Measurements from ENCODE around the gene ALG12. TPM values are rescaled to one million over a fixed set of nuclear protein-coding genes. Genes with fewer than 3 reads are reported as not detected.

The ALG12 gene
- total RNA-seq, 3 donors from 2014 or later (not counting 1 experiment from before 2014, with no cell fraction given) = 17.2 to 22.7 (median 19.2) TPM

GRCh38 chr22:49903322-49904039, 14.8 kb downstream of the ALG12 start:
- Histone ChIP-seq H3K27ac (ENCODE audit: low read length) (no peak overlapping the region), H3K4me1 (ENCODE audit: control insufficient read depth, insufficient read depth, low read length) (peaks cover 5% of the 10 kb centered on the region), H3K27me3 (ENCODE audit: control insufficient read depth, insufficient read depth, low read length) (no peaks in the 10 kb centered on the region), H3K9me3 (ENCODE audit: control insufficient read depth, insufficient read depth, low read length) (no peaks in the 10 kb centered on the region), H3K36me3 (ENCODE audit: control insufficient read depth, insufficient read depth, low read length) (peaks cover 44% of the 10 kb centered on the region), H3K4me3 (ENCODE audit: low read length) (no peak overlapping the region)
- 94% methylated on average over 17 of the region's 17 CpGs for WGBS (ENCODE audit: insufficient coverage)
- TF ChIP-seq, protein P1, sequence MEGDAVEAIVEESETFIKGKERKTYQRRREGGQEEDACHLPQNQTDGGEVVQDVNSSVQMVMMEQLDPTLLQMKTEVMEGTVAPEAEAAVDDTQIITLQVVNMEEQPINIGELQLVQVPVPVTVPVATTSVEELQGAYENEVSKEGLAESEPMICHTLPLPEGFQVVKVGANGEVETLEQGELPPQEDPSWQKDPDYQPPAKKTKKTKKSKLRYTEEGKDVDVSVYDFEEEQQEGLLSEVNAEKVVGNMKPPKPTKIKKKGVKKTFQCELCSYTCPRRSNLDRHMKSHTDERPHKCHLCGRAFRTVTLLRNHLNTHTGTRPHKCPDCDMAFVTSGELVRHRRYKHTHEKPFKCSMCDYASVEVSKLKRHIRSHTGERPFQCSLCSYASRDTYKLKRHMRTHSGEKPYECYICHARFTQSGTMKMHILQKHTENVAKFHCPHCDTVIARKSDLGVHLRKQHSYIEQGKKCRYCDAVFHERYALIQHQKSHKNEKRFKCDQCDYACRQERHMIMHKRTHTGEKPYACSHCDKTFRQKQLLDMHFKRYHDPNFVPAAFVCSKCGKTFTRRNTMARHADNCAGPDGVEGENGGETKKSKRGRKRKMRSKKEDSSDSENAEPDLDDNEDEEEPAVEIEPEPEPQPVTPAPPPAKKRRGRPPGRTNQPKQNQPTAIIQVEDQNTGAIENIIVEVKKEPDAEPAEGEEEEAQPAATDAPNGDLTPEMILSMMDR (IDR thresholded peaks at IDR 0.05) = no peak
- no peak for DNase-seq
- no peak overlapping the region for H3K4me3 Mint-ChIP-seq
- intact Hi-C loops (cut with micrococcal nuclease) = no loop called here
- H3K36me3 Mint-ChIP-seq = peaks cover 6% of the 10 kb centered on the region
- peaks cover 0 to 2% of the 10 kb centered on the region in 2 donors for H3K9me3 Mint-ChIP-seq
- peaks cover 19 to 32% of the 10 kb centered on the region in 2 donors for H3K4me1 Mint-ChIP-seq
- H3K27me3 Mint-ChIP-seq (ENCODE audit: low read depth in 2 of 2) = no peaks in the 10 kb centered on the region
- no peak overlapping the region for H3K27ac Mint-ChIP-seq
- no peak for ATAC-seq

DNA sequence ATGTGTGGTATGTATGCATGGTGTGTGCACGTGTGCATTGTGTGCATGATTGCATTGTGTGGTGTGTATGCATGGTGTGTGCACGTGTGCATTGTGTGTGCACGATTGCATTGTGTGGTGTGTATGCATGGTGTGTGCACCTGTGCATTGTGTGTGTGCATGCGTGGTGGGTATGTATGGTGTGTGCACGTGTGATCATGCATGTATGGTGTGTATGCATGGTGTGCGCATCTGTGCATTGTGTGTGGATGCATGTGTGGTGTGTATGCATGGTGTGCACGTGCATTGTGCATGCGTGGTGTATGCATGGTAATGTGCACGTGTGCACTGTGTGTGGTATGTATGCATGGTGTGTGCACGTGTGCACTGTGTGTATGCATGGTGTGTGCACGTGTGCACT, 16.8 kb downstream of the ALG12 start:
- no peaks in the 10 kb centered on the region for H3K27me3 ChIP-seq (ENCODE audit: control insufficient read depth, insufficient read depth, low read length)
- 97% methylated on average over 11 of the region's 11 CpGs for WGBS (ENCODE audit: insufficient coverage)
- H3K27me3 Mint-ChIP-seq (ENCODE audit: low read depth in 2 of 2) = no peaks in the 10 kb centered on the region
- H3K4me1 Mint-ChIP-seq = peaks cover 12 to 22% of the 10 kb centered on the region in 2 donors
- peaks cover 5% of the 10 kb centered on the region for H3K4me1 ChIP-seq (ENCODE audit: control insufficient read depth, insufficient read depth, low read length)
- ATAC-seq (no peak), DNase-seq (no peak)
- TF ChIP-seq, protein P1 (IDR thresholded peaks at IDR 0.05) = no peak
- no peaks in the 10 kb centered on the region for H3K9me3 ChIP-seq (ENCODE audit: control insufficient read depth, insufficient read depth, low read length)
- peaks cover 0 to 2% of the 10 kb centered on the region in 2 donors for H3K9me3 Mint-ChIP-seq
- intact Hi-C loops (cut with micrococcal nuclease) = no loop called here
- H3K4me3 ChIP-seq (ENCODE audit: low read length) = no peak overlapping the region
- H3K36me3 Mint-ChIP-seq = peaks cover 6% of the 10 kb centered on the region
- no peak overlapping the region for H3K4me3 Mint-ChIP-seq
- no peak overlapping the region for H3K27ac Mint-ChIP-seq
- peaks cover 27% of the 10 kb centered on the region for H3K36me3 ChIP-seq (ENCODE audit: control insufficient read depth, insufficient read depth, low read length)
- no peak overlapping the region for H3K27ac ChIP-seq (ENCODE audit: low read length)

DNA sequence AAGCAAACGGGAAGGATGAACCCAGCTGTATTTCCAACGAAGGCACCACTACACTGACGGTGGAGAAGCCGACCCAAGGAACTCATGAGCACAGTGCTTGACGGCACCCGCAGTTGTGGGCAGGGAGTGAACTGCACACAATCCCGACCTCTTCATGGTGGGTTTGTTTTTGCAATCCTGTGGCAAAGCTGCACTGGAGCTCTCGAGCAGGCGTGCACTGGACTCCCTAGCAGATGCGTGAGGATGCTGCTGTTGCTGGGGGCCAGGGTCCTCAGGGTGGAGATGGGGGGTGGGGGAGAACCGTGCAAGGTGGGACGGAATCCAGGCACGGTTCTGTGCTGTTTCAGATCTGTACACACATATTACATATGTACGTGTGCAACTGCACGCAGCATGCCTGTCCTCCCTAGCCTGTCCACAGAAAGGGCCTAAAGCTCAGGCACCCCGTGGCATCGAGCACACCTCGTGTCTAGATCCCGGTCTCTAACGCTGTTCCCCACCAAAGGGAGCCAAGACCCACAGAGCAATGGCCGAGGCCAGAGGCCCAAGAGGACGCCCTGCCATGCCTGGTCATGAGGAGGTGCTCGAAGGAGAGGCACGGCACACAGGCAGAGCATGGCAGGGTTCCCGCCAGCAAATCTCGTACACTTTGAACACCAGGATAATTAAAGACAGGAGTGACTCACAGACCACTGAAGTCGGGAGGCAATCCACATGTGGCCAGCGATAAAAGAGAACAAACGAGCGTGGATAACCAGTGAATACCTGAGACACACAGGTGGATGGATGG, 17.6 kb downstream of the ALG12 start:
- peaks cover 5% of the 10 kb centered on the region for H3K4me1 ChIP-seq (ENCODE audit: control insufficient read depth, insufficient read depth, low read length)
- Mint-ChIP-seq H3K27ac (no peak overlapping the region), H3K36me3 (peaks cover 6% of the 10 kb centered on the region)

More for the DNA sequence above, 17.6 kb downstream of the ALG12 start:
- H3K9me3 Mint-ChIP-seq = peaks cover 0 to 2% of the 10 kb centered on the region in 2 donors
- no peak overlapping the region for H3K4me3 Mint-ChIP-seq
- TF ChIP-seq, protein P1 (IDR thresholded peaks at IDR 0.05) = no peak
- ATAC-seq = no peak
- Histone ChIP-seq H3K27me3 (ENCODE audit: control insufficient read depth, insufficient read depth, low read length) (no peaks in the 10 kb centered on the region), H3K4me3 (ENCODE audit: low read length) (no peak overlapping the region), H3K36me3 (ENCODE audit: control insufficient read depth, insufficient read depth, low read length) (peaks cover 24% of the 10 kb centered on the region), H3K27ac (ENCODE audit: low read length) (no peak overlapping the region), H3K9me3 (ENCODE audit: control insufficient read depth, insufficient read depth, low read length) (no peaks in the 10 kb centered on the region)
- no peak for DNase-seq
- H3K4me1 Mint-ChIP-seq = peaks cover 10 to 22% of the 10 kb centered on the region in 2 donors
- WGBS (ENCODE audit: insufficient coverage) = 96% methylated on average over 30 of the region's 30 CpGs
- no peaks in the 10 kb centered on the region for H3K27me3 Mint-ChIP-seq (ENCODE audit: low read depth in 2 of 2)
- intact Hi-C loops (cut with micrococcal nuclease) = no loop called here
